CD4-positive, alpha-beta T cell treated with Interleukin-4 for 4 hours (primary cell): ENCODE measurements around the gene KEL.
"Not testable (repeated sequence)": the region's sequence is repeated elsewhere in the genome, so short reads cannot be mapped to it uniquely, and the experiment has no call there.

Source experiments
- DNase-seq: peaks from one replicate; pipeline ENCODE4 v3.0.0-alpha.2; 2020

Gene KEL

GRCh38 chr7:142961973-142962926 lies at the start of gene KEL:
KEL (minus strand) TSS chr7:142962363; CDS start chr7:142962206, 157 bp downstream.
- no peak for DNase-seq

GRCh38 chr7:143008007-143008901 lies 46.1 kb upstream of the KEL start:
- DNase-seq, result peak; percentile 75

- DNase-seq, result no peak
Observed at GRCh38 chr7:143005632-143006260, 43.6 kb upstream of the KEL start.

- DNase-seq, result peak; percentile 74
Observed at GRCh38 chr7:143003393-143004051, 41.4 kb upstream of the KEL start.

- DNase-seq, result no peak
Observed at GRCh38 chr7:143002898-143003297, 40.7 kb upstream of the KEL start.

GRCh38 chr7:143002106-143002505 lies 39.9 kb upstream of the KEL start:
- peak; percentile 6 for DNase-seq

- DNase-seq, result no peak
Observed at GRCh38 chr7:143000648-143001047, 38.5 kb upstream of the KEL start.

GRCh38 chr7:142999793-143000192 lies 37.6 kb upstream of the KEL start:
- DNase-seq, result no peak

GRCh38 chr7:142998966-142999365 lies 36.8 kb upstream of the KEL start:
- DNase-seq, result no peak

- DNase-seq, result no peak
Observed at GRCh38 chr7:142997456-142997989, 35.4 kb upstream of the KEL start.

- DNase-seq, result no peak
Observed at GRCh38 chr7:142992427-142992826, 30.3 kb upstream of the KEL start.

GRCh38 chr7:142984297-142984696 lies 22.1 kb upstream of the KEL start:
- DNase-seq, result no peak

- DNase-seq, result no peak
Observed at GRCh38 chr7:142983825-142984224, 21.7 kb upstream of the KEL start.

- not testable (repeated sequence) for DNase-seq
Observed at GRCh38 chr7:142978402-142978801, 16.2 kb upstream of the KEL start.

- no peak for DNase-seq
Observed at GRCh38 chr7:142974626-142975025, 12.5 kb upstream of the KEL start.

GRCh38 chr7:142969183-142969582 lies 7.0 kb upstream of the KEL start:
- DNase-seq, result no peak

- DNase-seq, result no peak
Observed at GRCh38 chr7:142968229-142968628, 6.1 kb upstream of the KEL start.

GRCh38 chr7:142964502-142965246 lies 2.5 kb upstream of the KEL start:
- DNase-seq, result no peak

GRCh38 chr7:142963993-142964392 lies 1.8 kb upstream of the KEL start:
- DNase-seq, result no peak

- no peak for DNase-seq
Observed at GRCh38 chr7:142962991-142963390, 828 bp upstream of the KEL start.

- no peak for DNase-seq
Observed at GRCh38 chr7:142961595-142961972, 579 bp downstream of the KEL start.
